IMR-90 (cell line): Measurements from ENCODE around the gene SRGAP3.

Experiments used
- FOS ChIP-seq: fragments of 150-350 bp; IDR thresholded peaks from 2 replicates; pipeline ENCODE4 v1.6.1; 2016; ENCODE audit warnings: low read depth, low read length
- MAFK ChIP-seq: IDR thresholded peaks from 2 replicates; pipeline ENCODE4 v1.6.1; 2012; ENCODE audit warnings: low read depth, low read length, improper control_type of control experiment
- NFE2L2 ChIP-seq: fragments of 150-350 bp; IDR thresholded peaks from 2 replicates; pipeline ENCODE4 v1.6.1; 2016; ENCODE audit warnings: low read depth, mild to moderate bottlenecking, low read length
- POLR2A ChIP-seq: IDR thresholded peaks from 2 replicates; pipeline ENCODE4 v1.6.1; 2012; ENCODE audit warnings: mild to moderate bottlenecking, low read depth, low read length
- RAD21 ChIP-seq: IDR thresholded peaks from 2 replicates; pipeline ENCODE4 v1.6.1; 2012; ENCODE audit warnings: low read length, improper control_type of control experiment
- SMC3 ChIP-seq: fragments of 150-350 bp; IDR thresholded peaks from 2 replicates; pipeline ENCODE4 v1.6.1; 2016; ENCODE audit warnings: low read depth, mild to moderate bottlenecking, antibody characterized with exemption, low read length, moderate library complexity
- USF2 ChIP-seq: fragments of 150-350 bp; IDR thresholded peaks from 2 replicates; pipeline ENCODE4 v1.6.1; 2017; ENCODE audit warnings: mild to moderate bottlenecking, antibody characterized with exemption, low read length, low read depth
- TF ChIP-seq, protein P1 (sequence below): conservative IDR thresholded peaks from 2 replicates; pipeline ENCODE4 v1.5.1; 2012; ENCODE audit warnings: mild to moderate bottlenecking, low read depth, low read length, improper control_type of control experiment

GRCh38 chr3:9115336-9115735 lies 134.1 kb downstream of the SRGAP3 start:
- TF ChIP-seq SMC3 (no peak), USF2 (no peak), RAD21 (no peak), FOS (no peak), NFE2L2 (no peak), POLR2A (no peak), MAFK (no peak)
- TF ChIP-seq, protein P1, sequence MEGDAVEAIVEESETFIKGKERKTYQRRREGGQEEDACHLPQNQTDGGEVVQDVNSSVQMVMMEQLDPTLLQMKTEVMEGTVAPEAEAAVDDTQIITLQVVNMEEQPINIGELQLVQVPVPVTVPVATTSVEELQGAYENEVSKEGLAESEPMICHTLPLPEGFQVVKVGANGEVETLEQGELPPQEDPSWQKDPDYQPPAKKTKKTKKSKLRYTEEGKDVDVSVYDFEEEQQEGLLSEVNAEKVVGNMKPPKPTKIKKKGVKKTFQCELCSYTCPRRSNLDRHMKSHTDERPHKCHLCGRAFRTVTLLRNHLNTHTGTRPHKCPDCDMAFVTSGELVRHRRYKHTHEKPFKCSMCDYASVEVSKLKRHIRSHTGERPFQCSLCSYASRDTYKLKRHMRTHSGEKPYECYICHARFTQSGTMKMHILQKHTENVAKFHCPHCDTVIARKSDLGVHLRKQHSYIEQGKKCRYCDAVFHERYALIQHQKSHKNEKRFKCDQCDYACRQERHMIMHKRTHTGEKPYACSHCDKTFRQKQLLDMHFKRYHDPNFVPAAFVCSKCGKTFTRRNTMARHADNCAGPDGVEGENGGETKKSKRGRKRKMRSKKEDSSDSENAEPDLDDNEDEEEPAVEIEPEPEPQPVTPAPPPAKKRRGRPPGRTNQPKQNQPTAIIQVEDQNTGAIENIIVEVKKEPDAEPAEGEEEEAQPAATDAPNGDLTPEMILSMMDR = no peak
